Trophoblast cell (in vitro differentiated cells and primary cell): ENCODE results near the gene FBXL2.
"Not testable (repeated sequence)": the region's sequence is repeated elsewhere in the genome, so short reads cannot be mapped to it uniquely, and the experiment has no call there.

Experiments used
- DNase-seq, 2 donors: peaks; one replicate each; pipeline ENCODE4 v3.0.0-alpha.2; 2016
- H2AFZ ChIP-seq: 2 replicates; pipeline ENCODE4 v1.6.1; 2013; ENCODE audit warnings: low read length, moderate library complexity, mild to moderate bottlenecking; ENCODE audit not compliant: insufficient read depth, poor library complexity
- H2AK5ac ChIP-seq: 2 replicates; pipeline ENCODE4 v1.6.1; 2013; ENCODE audit warnings: mild to moderate bottlenecking, low read length
- H2BK120ac ChIP-seq: 2 replicates; pipeline ENCODE4 v1.6.1; 2013; ENCODE audit warnings: low read length, mild to moderate bottlenecking, moderate library complexity; ENCODE audit not compliant: insufficient read depth, poor library complexity
- H2BK12ac ChIP-seq: 2 replicates; pipeline ENCODE4 v1.6.1; 2013; ENCODE audit warnings: mild to moderate bottlenecking, low read length, moderate library complexity
- H2BK5ac ChIP-seq: 2 replicates; pipeline ENCODE4 v1.6.1; 2013; ENCODE audit warnings: low read length, low read depth, moderate library complexity, mild to moderate bottlenecking; ENCODE audit not compliant: poor library complexity
- H3K14ac ChIP-seq: 2 replicates; pipeline ENCODE4 v1.6.1; 2013; ENCODE audit warnings: mild to moderate bottlenecking, low read length
- H3K18ac ChIP-seq: 2 replicates; pipeline ENCODE4 v1.6.1; 2013; ENCODE audit warnings: mild to moderate bottlenecking, low read length
- H3K23ac ChIP-seq: 2 replicates; pipeline ENCODE4 v1.6.1; 2013; ENCODE audit warnings: low read length
- H3K27ac ChIP-seq: 2 replicates; pipeline ENCODE4 v1.5.1; 2013; ENCODE audit warnings: low read depth, mild to moderate bottlenecking, inconsistent platforms, low read length, moderate library complexity
- H3K27me3 ChIP-seq: 2 replicates; pipeline ENCODE4 v1.6.1; 2013; ENCODE audit warnings: inconsistent platforms, mild to moderate bottlenecking, low read length, moderate library complexity; ENCODE audit not compliant: insufficient read depth
- H3K36me3 ChIP-seq, 2 experiments: 1 replicate in 1 of 2; 2 replicates in 1 of 2; pipeline ENCODE4 v1.6.1; 2013; ENCODE audit warnings: low read length in 2 of 2, mild to moderate bottlenecking in 2 of 2, moderate library complexity in 1 of 2; ENCODE audit not compliant: insufficient read depth in 2 of 2, control insufficient read depth in 1 of 2
- H3K4ac ChIP-seq: 2 replicates; pipeline ENCODE4 v1.6.1; 2013; ENCODE audit warnings: low read depth, mild to moderate bottlenecking, low read length, moderate library complexity
- H3K4me1 ChIP-seq, 2 experiments: 1 replicate in 1 of 2; 2 replicates in 1 of 2; pipeline ENCODE4 v1.6.1; 2013; ENCODE audit warnings: low read length in 2 of 2, mild to moderate bottlenecking in 2 of 2, moderate library complexity in 1 of 2; ENCODE audit not compliant: insufficient read depth in 2 of 2, control insufficient read depth in 1 of 2
- H3K4me2 ChIP-seq: 2 replicates; pipeline ENCODE4 v1.6.1; 2013; ENCODE audit warnings: inconsistent platforms, mild to moderate bottlenecking, low read length, moderate library complexity
- H3K4me3 ChIP-seq: 2 replicates; pipeline ENCODE4 v1.5.1; 2013; ENCODE audit warnings: mild to moderate bottlenecking, low read depth, low read length, inconsistent platforms
- H3K79me1 ChIP-seq: one replicate; pipeline ENCODE4 v1.6.1; 2013; ENCODE audit warnings: low read length
- H3K79me2 ChIP-seq: 2 replicates; pipeline ENCODE4 v1.6.1; 2013; ENCODE audit warnings: low read length, mild to moderate bottlenecking; ENCODE audit not compliant: control insufficient read depth, insufficient read depth, poor library complexity
- H3K9ac ChIP-seq: 2 replicates; pipeline ENCODE4 v1.6.1; 2013; ENCODE audit warnings: mild to moderate bottlenecking, low read length
- H3K9me3 ChIP-seq: 2 replicates; pipeline ENCODE4 v1.6.1; 2013; ENCODE audit warnings: low read depth, mild to moderate bottlenecking, control low read depth, inconsistent platforms, low read length; ENCODE audit not compliant: insufficient read depth
- H4K12ac ChIP-seq: 2 replicates; pipeline ENCODE4 v1.6.1; 2013; ENCODE audit warnings: low read depth, mild to moderate bottlenecking, low read length, moderate library complexity
- H4K8ac ChIP-seq: 2 replicates; pipeline ENCODE4 v1.6.1; 2013; ENCODE audit warnings: low read depth, mild to moderate bottlenecking, low read length, moderate library complexity
- H4K91ac ChIP-seq: one replicate; pipeline ENCODE4 v1.6.1; 2013; ENCODE audit warnings: low read depth, mild to moderate bottlenecking, low read length, moderate library complexity
- WGBS: extraction: QIAGEN DNeasy Blood & Tissue Kit; methylation state at CpG from one replicate; pipeline ENCODE4 v1.1.7; 2013; ENCODE audit warnings: missing lambda C conversion rate; ENCODE audit not compliant: insufficient read length, insufficient coverage; ENCODE audit errors: extremely low coverage; 5-methylcytosine and 5-hydroxymethylcytosine counted together

FBXL2 gene

GRCh38 chr3:33322412-33322811, 45.2 kb downstream of the FBXL2 start:
- H3K4me3 ChIP-seq, result no peak overlapping the region
- no peaks in the 10 kb centered on the region for H3K79me2 ChIP-seq
- no peak for DNase-seq
- H3K36me3 ChIP-seq, result peaks cover 0 to 2% of the 10 kb centered on the region in 2 experiments
- H3K9ac ChIP-seq, result no peak overlapping the region
- no peak overlapping the region for H4K12ac ChIP-seq
- H3K27ac ChIP-seq, result no peak overlapping the region
- H3K18ac ChIP-seq, result no peak overlapping the region
- H2BK5ac ChIP-seq, result no peak overlapping the region
- H3K4ac ChIP-seq, result no peak overlapping the region
- peaks cover 0 to 2% of the 10 kb centered on the region in 2 experiments for H3K4me1 ChIP-seq
- no peak overlapping the region for H4K91ac ChIP-seq
- WGBS, result no CpG with 5 or more reads among the region's 1 CpG
- H3K23ac ChIP-seq, result no peak overlapping the region
- H3K27me3 ChIP-seq, result no peaks in the 10 kb centered on the region
- no peaks in the 10 kb centered on the region for H3K79me1 ChIP-seq
- no peak overlapping the region for H3K14ac ChIP-seq
- H2AFZ ChIP-seq, result no peak overlapping the region
- H2BK120ac ChIP-seq, result no peak overlapping the region
- no peak overlapping the region for H2BK12ac ChIP-seq
- H4K8ac ChIP-seq, result no peak overlapping the region
- no peaks in the 10 kb centered on the region for H3K9me3 ChIP-seq
- H2AK5ac ChIP-seq, result no peak overlapping the region
- no peak overlapping the region for H3K4me2 ChIP-seq

- no peak overlapping the region for H3K23ac ChIP-seq
- no peak overlapping the region for H4K12ac ChIP-seq
- no peaks in the 10 kb centered on the region for H3K27me3 ChIP-seq
- no peaks in the 10 kb centered on the region for H3K9me3 ChIP-seq
- H3K79me1 ChIP-seq, result no peaks in the 10 kb centered on the region
- no peak overlapping the region for H2AK5ac ChIP-seq
- no peak overlapping the region for H4K91ac ChIP-seq
- no peaks in the 10 kb centered on the region for H3K4me1 ChIP-seq
- no CpG with 5 or more reads among the region's 2 CpGs for whole genome bisulfite sequencing
- H3K4me2 ChIP-seq, result no peak overlapping the region
- no peak overlapping the region for H3K18ac ChIP-seq
- H3K9ac ChIP-seq, result no peak overlapping the region
- no peak overlapping the region for H2BK12ac ChIP-seq
- DNase-seq, result no peak
- no peaks in the 10 kb centered on the region for H3K36me3 ChIP-seq
- H3K27ac ChIP-seq, result no peak overlapping the region
- no peak overlapping the region for H2BK120ac ChIP-seq
- no peak overlapping the region for H3K4me3 ChIP-seq
- H4K8ac ChIP-seq, result no peak overlapping the region
- H3K79me2 ChIP-seq, result no peaks in the 10 kb centered on the region
- H3K14ac ChIP-seq, result no peak overlapping the region
- H2BK5ac ChIP-seq, result no peak overlapping the region
- no peak overlapping the region for H3K4ac ChIP-seq
- H2AFZ ChIP-seq, result no peak overlapping the region
Measured at GRCh38 chr3:33331414-33331813, 54.2 kb downstream of the FBXL2 start.

GRCh38 chr3:33334364-33334763, 57.1 kb downstream of the FBXL2 start:
- Histone ChIP-seq H4K12ac (no peak overlapping the region), H3K4me1 (no peaks in the 10 kb centered on the region), H2BK120ac (no peak overlapping the region), H3K36me3 (no peaks in the 10 kb centered on the region), H2BK5ac (no peak overlapping the region), H3K27me3 (no peaks in the 10 kb centered on the region), H4K91ac (no peak overlapping the region), H4K8ac (no peak overlapping the region), H3K4ac (no peak overlapping the region), H3K9me3 (no peaks in the 10 kb centered on the region), H3K9ac (no peak overlapping the region), H3K79me2 (no peaks in the 10 kb centered on the region), H3K18ac (no peak overlapping the region), H2BK12ac (no peak overlapping the region), H3K23ac (no peak overlapping the region), H2AK5ac (no peak overlapping the region), H3K14ac (no peak overlapping the region), H3K4me2 (no peak overlapping the region), H3K27ac (no peak overlapping the region), H2AFZ (no peak overlapping the region), H3K79me1 (no peaks in the 10 kb centered on the region), H3K4me3 (no peak overlapping the region)
- no peak for DNase-seq
- WGBS, result no CpG with 5 or more reads among the region's 2 CpGs

- H3K4me2 ChIP-seq, H2BK5ac ChIP-seq, H3K9ac ChIP-seq, H2BK120ac ChIP-seq, H3K4me3 ChIP-seq, H3K79me1 ChIP-seq, H2AFZ ChIP-seq, H4K91ac ChIP-seq, H3K79me2 ChIP-seq, H3K18ac ChIP-seq, H3K9me3 ChIP-seq, H3K4ac ChIP-seq, H3K4me1 ChIP-seq, H4K12ac ChIP-seq, DNase-seq, H3K27ac ChIP-seq, H4K8ac ChIP-seq, H3K27me3 ChIP-seq, H2BK12ac ChIP-seq, H3K36me3 ChIP-seq, H3K23ac ChIP-seq, H2AK5ac ChIP-seq, H3K14ac ChIP-seq: not testable (repeated sequence)
Measured at GRCh38 chr3:33338936-33339465, 61.8 kb downstream of the FBXL2 start.
